ENCODE data around the gene FAM90A1. TPM values are rescaled to one million over a fixed set of nuclear protein-coding genes. Genes with fewer than 3 reads are reported as not detected.
"Not testable (repeated sequence)": the region's sequence is repeated elsewhere in the genome, so short reads cannot be mapped to it uniquely, and the experiment has no call there.

FAM90A1 gene
- total RNA-seq, 2 donors from 2014 or later = 0.40 TPM; not detected in 1

GRCh38 chr12:8227732-8228077 is 287 bp upstream of the FAM90A1 start:
- WGBS, 2 experiments (ENCODE audit: insufficient coverage in 1 of 2, insufficient read length in 1 of 2) = 90 to 100% methylated on average over 2 to 6 of the region's 7 CpGs
- H3K4me3 ChIP-seq (ENCODE audit: low read length) = not testable (repeated sequence)

DNA sequence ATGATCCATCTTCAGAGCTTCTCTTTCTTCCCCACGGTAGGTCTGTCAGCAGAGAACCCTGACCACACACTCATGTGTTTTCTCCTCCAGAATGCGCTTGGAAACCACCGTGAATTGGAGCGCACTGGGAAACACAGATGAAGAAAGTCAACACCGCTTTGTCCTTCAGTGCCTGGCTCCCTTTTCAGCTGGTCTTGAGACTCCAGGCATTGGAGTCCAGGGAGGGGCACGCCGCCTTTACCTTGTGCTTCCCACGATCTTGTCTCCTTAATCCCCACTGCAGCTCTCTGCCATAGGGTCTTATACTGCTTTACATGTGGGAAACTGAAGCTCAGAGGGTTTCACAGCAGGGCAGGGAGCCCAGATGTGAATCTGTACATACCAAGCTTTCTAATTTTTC is 1.1 kb downstream of the FAM90A1 start:
- Mint-ChIP-seq H3K4me3 (no peak overlapping the region), H3K27me3 (ENCODE audit: insufficient read depth) (peaks cover 8% of the 10 kb centered on the region), H3K27ac (no peak overlapping the region), H3K9me3 (no peaks in the 10 kb centered on the region), H3K4me1 (peaks cover 1% of the 10 kb centered on the region), H3K36me3 (ENCODE audit: low read depth) (no peaks in the 10 kb centered on the region)
- H3K9me3 ChIP-seq (ENCODE audit: control insufficient read depth, low read length) = no peaks in the 10 kb centered on the region
- H3K27ac ChIP-seq (ENCODE audit: low read depth, low read length) = no peak overlapping the region
- H3K9ac ChIP-seq (ENCODE audit: extremely low read depth, low read length, poor library complexity, severe bottlenecking) = no peak overlapping the region
- H3K4me3 ChIP-seq (ENCODE audit: low read length) = no peak overlapping the region
- no peak for TF ChIP-seq CTCF (conservative IDR thresholded peaks at IDR 0.05)
- no peaks in the 10 kb centered on the region for H3K4me1 ChIP-seq (ENCODE audit: control insufficient read depth, insufficient read depth, low read length)
- H3K27me3 ChIP-seq (ENCODE audit: control insufficient read depth, insufficient read depth, low read length, poor library complexity, severe bottlenecking) = no peaks in the 10 kb centered on the region
- WGBS, 2 experiments (ENCODE audit: insufficient coverage in 1 of 2, insufficient read length in 1 of 2) = 94 to 96% methylated on average over 8 of the region's 8 CpGs
- DNase-seq = peak; percentile 41
- H3K36me3 ChIP-seq (ENCODE audit: control insufficient read depth, insufficient read depth, low read length) = no peaks in the 10 kb centered on the region

More at GRCh38 chr12:8227732-8228077, 287 bp upstream of the FAM90A1 start:
- H3K27me3 Mint-ChIP-seq (ENCODE audit: insufficient read depth); H3K9me3 Mint-ChIP-seq; H3K27me3 ChIP-seq (ENCODE audit: control insufficient read depth, insufficient read depth, low read length, poor library complexity, severe bottlenecking); H3K4me1 ChIP-seq (ENCODE audit: control insufficient read depth, insufficient read depth, low read length); H3K36me3 ChIP-seq (ENCODE audit: control insufficient read depth, insufficient read depth, low read length); H3K9me3 ChIP-seq (ENCODE audit: control insufficient read depth, low read length); H3K36me3 Mint-ChIP-seq (ENCODE audit: low read depth); H3K27ac Mint-ChIP-seq; H3K27ac ChIP-seq (ENCODE audit: low read depth, low read length); H3K9ac ChIP-seq (ENCODE audit: extremely low read depth, low read length, poor library complexity, severe bottlenecking); H3K4me1 Mint-ChIP-seq; DNase-seq: not testable (repeated sequence)
- H3K4me3 Mint-ChIP-seq = peak overlapping the region; percentile 52

DNA sequence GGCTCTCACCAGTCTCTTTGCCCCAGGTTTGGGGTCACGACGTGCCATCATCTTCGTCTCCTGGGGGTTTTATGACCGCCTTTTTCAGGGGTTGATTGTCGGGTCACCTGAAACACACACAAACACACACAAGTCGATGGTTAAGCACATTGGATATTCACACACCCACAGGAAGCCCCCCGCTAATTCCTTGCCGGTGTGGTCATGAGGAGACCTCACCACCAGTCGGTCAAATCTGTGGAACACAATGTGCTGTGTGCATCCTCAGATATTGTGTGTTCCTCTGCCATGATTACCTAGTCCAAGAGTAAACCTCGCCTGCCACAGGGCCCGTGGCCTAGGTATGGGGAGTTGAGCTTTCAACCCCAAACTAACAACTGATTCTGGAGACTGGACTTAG is 2.6 kb downstream of the FAM90A1 start:
- H3K36me3 Mint-ChIP-seq (ENCODE audit: low read depth); H3K4me1 Mint-ChIP-seq; H3K9me3 ChIP-seq (ENCODE audit: control insufficient read depth, low read length); H3K9me3 Mint-ChIP-seq; H3K4me3 Mint-ChIP-seq; H3K36me3 ChIP-seq (ENCODE audit: control insufficient read depth, insufficient read depth, low read length); H3K27ac Mint-ChIP-seq; H3K4me1 ChIP-seq (ENCODE audit: control insufficient read depth, insufficient read depth, low read length); H3K4me3 ChIP-seq (ENCODE audit: low read length); H3K27ac ChIP-seq (ENCODE audit: low read depth, low read length); H3K9ac ChIP-seq (ENCODE audit: extremely low read depth, low read length, poor library complexity, severe bottlenecking); H3K27me3 ChIP-seq (ENCODE audit: control insufficient read depth, insufficient read depth, low read length, poor library complexity, severe bottlenecking): not testable (repeated sequence)
- WGBS, 2 experiments (ENCODE audit: insufficient coverage in 1 of 2, insufficient read length in 1 of 2) = 96 to 100% methylated on average over 2 to 11 of the region's 11 CpGs
- peak; percentile 31 for DNase-seq
- peaks cover 12% of the 10 kb centered on the region for H3K27me3 Mint-ChIP-seq (ENCODE audit: insufficient read depth)

DNA sequence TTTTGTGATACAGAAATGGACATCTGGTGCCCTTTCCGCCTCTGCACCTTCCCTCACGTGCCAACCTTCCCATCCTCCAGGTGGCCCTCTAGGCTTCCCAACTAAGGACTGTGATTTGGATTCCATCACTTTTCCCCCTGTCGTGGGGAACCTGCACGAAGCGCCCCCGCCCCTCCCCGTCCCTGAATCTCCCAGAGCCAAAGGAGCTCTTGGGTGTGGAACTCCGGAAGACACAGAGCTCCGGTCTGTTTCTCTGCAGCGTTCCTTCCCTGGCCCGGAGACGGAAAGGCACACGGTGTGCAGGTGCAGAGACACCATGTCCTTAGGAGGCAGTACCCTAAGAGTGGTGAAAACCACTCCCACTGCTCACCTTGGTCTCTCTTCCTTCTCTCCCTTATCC is 3.8 kb downstream of the FAM90A1 start:
- not testable (repeated sequence) for H3K4me1 ChIP-seq (ENCODE audit: control insufficient read depth, insufficient read depth, low read length); H3K4me3 ChIP-seq (ENCODE audit: low read length); H3K36me3 Mint-ChIP-seq (ENCODE audit: low read depth); H3K4me3 Mint-ChIP-seq; H3K4me1 Mint-ChIP-seq; H3K9ac ChIP-seq (ENCODE audit: extremely low read depth, low read length, poor library complexity, severe bottlenecking); H3K36me3 ChIP-seq (ENCODE audit: control insufficient read depth, insufficient read depth, low read length); H3K9me3 ChIP-seq (ENCODE audit: control insufficient read depth, low read length); H3K9me3 Mint-ChIP-seq; H3K27me3 ChIP-seq (ENCODE audit: control insufficient read depth, insufficient read depth, low read length, poor library complexity, severe bottlenecking); H3K27ac ChIP-seq (ENCODE audit: low read depth, low read length)
- Mint-ChIP-seq H3K27ac (peak overlapping the region; percentile 7), H3K27me3 (ENCODE audit: insufficient read depth) (peaks cover 15% of the 10 kb centered on the region)
- DNase-seq = peak; percentile 11
- WGBS, 2 experiments (ENCODE audit: insufficient coverage in 1 of 2, insufficient read length in 1 of 2) = 80 to 83% methylated on average over 6 to 12 of the region's 13 CpGs

GRCh38 chr12:8222303-8222702 is 5.1 kb downstream of the FAM90A1 start:
- not testable (repeated sequence) for H3K9ac ChIP-seq (ENCODE audit: extremely low read depth, low read length, poor library complexity, severe bottlenecking); H3K27me3 ChIP-seq (ENCODE audit: control insufficient read depth, insufficient read depth, low read length, poor library complexity, severe bottlenecking); H3K36me3 ChIP-seq (ENCODE audit: control insufficient read depth, insufficient read depth, low read length); H3K36me3 Mint-ChIP-seq (ENCODE audit: low read depth); H3K9me3 ChIP-seq (ENCODE audit: control insufficient read depth, low read length); H3K27ac Mint-ChIP-seq; H3K4me3 Mint-ChIP-seq; H3K4me3 ChIP-seq (ENCODE audit: low read length); H3K27ac ChIP-seq (ENCODE audit: low read depth, low read length); H3K4me1 Mint-ChIP-seq; H3K4me1 ChIP-seq (ENCODE audit: control insufficient read depth, insufficient read depth, low read length); H3K9me3 Mint-ChIP-seq
- DNase-seq = peak; percentile 11
- H3K27me3 Mint-ChIP-seq (ENCODE audit: insufficient read depth) = peaks cover 16% of the 10 kb centered on the region
- 92% methylated on average over 7 to 16 of the region's 16 CpGs for WGBS, 2 experiments (ENCODE audit: insufficient coverage in 1 of 2, insufficient read length in 1 of 2)

- not testable (repeated sequence) for H3K4me1 Mint-ChIP-seq; H3K36me3 ChIP-seq (ENCODE audit: control insufficient read depth, insufficient read depth, low read length); H3K36me3 Mint-ChIP-seq (ENCODE audit: low read depth); H3K4me3 ChIP-seq (ENCODE audit: low read length); H3K27ac ChIP-seq (ENCODE audit: low read depth, low read length); H3K27me3 ChIP-seq (ENCODE audit: control insufficient read depth, insufficient read depth, low read length, poor library complexity, severe bottlenecking); H3K27ac Mint-ChIP-seq; H3K9ac ChIP-seq (ENCODE audit: extremely low read depth, low read length, poor library complexity, severe bottlenecking); H3K4me1 ChIP-seq (ENCODE audit: control insufficient read depth, insufficient read depth, low read length); H3K9me3 ChIP-seq (ENCODE audit: control insufficient read depth, low read length); H3K9me3 Mint-ChIP-seq; H3K4me3 Mint-ChIP-seq
- WGBS, 2 experiments (ENCODE audit: insufficient coverage in 1 of 2, insufficient read length in 1 of 2) = 89 to 96% methylated on average over 9 to 21 of the region's 21 CpGs
- peaks cover 16% of the 10 kb centered on the region for H3K27me3 Mint-ChIP-seq (ENCODE audit: insufficient read depth)
- peak; percentile 10 for DNase-seq
Measured at GRCh38 chr12:8221844-8222243, 5.6 kb downstream of the FAM90A1 start.

DNA sequence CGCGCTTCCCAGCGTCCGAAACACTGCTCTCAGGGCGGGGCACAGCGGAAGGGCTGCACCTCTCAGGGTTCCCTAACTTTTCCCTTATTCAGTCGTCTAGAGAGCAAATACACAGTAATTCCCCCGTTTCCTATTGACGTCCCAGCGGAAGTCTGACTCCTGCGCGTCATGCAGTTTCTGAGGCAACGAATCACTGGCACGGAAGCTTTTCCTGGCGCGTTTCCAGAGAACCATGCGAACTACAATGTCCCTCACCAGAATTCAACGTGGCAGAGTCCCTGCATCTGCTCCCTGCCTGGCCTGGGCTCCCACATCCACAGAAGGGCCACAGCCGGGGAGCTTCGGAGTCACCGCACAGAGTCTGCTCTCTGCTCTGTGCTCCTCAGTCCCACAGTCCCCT is 6.0 kb downstream of the FAM90A1 start:
- H3K9me3 Mint-ChIP-seq; H3K4me3 Mint-ChIP-seq; H3K27me3 ChIP-seq (ENCODE audit: control insufficient read depth, insufficient read depth, low read length, poor library complexity, severe bottlenecking); H3K4me3 ChIP-seq (ENCODE audit: low read length); H3K27ac Mint-ChIP-seq; H3K4me1 ChIP-seq (ENCODE audit: control insufficient read depth, insufficient read depth, low read length); H3K9me3 ChIP-seq (ENCODE audit: control insufficient read depth, low read length); H3K36me3 Mint-ChIP-seq (ENCODE audit: low read depth); H3K4me1 Mint-ChIP-seq; H3K36me3 ChIP-seq (ENCODE audit: control insufficient read depth, insufficient read depth, low read length); H3K27ac ChIP-seq (ENCODE audit: low read depth, low read length); H3K9ac ChIP-seq (ENCODE audit: extremely low read depth, low read length, poor library complexity, severe bottlenecking): not testable (repeated sequence)
- peaks cover 19% of the 10 kb centered on the region for H3K27me3 Mint-ChIP-seq (ENCODE audit: insufficient read depth)
- DNase-seq = peak; percentile 25
- WGBS, 2 experiments (ENCODE audit: insufficient coverage in 1 of 2, insufficient read length in 1 of 2) = 91 to 99% methylated on average over 18 to 20 of the region's 21 CpGs
